ENCODE results near the gene ABCC9. TPM values are rescaled to one million over a fixed set of nuclear protein-coding genes. Genes with fewer than 3 reads are reported as not detected.

Gene ABCC9
- 10 to 100 TPM in 2 of 3 donors, 1 to 10 TPM in 1; 2.4 to 17.1 (median 11.7) TPM for polyA plus RNA-seq

DNA sequence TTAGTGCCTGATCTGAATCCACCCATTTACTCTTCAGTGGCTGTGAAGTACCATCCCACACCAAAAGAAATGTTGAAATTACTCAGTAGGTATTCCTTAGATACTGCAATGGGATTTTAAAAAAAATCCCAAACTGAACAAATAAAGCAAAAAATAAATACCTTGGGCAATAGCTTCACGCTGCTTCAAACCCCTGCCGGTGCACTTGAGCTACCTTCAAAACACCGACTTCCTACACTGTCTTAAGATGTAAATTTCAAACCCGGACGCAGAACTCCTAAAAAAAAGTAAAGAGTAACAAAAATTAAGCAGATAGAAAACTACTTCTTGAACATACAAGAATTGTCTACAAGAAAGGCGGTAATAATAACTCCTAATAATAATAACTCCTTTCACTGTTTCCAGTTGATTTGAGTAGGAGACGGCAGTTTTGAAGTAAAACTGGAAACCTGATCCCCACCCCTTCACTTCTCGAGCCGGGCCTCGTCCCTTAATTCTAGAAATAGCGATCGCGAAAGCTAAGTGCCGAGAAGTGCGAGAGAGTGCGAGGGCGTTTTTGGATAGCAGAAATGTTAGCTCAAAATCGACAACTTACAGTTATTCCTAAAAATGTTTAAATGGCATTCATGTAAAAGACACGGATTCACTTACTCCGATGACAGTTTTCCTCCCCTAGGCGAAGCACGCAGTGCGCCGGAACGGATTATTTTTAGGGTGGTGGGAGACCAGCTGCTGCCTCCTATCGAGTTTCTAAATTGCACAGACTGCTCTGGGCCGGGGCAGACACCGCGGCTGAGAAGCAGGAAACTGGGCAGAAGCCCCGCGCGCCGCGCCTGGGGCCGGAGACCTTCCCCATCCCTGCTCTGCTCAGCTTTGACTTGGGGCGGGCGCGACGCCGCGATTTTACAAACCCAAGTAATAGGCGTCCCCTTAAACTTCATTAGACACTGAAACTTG lies at the start of gene ABCC9:
Gene ABCC9, minus strand, starts transcription at position 878 of the 957 bp plus-strand sequence. CDS start 4,752 bp downstream, outside the sequence.
- no peak within 1 kb of the TSS for H3K27ac ChIP-seq (ENCODE audit: low read depth, low read length)
- 2 to 4% (median 3%) methylated on average over 42 of the region's 42 CpGs for WGBS, 3 donors

DNA sequence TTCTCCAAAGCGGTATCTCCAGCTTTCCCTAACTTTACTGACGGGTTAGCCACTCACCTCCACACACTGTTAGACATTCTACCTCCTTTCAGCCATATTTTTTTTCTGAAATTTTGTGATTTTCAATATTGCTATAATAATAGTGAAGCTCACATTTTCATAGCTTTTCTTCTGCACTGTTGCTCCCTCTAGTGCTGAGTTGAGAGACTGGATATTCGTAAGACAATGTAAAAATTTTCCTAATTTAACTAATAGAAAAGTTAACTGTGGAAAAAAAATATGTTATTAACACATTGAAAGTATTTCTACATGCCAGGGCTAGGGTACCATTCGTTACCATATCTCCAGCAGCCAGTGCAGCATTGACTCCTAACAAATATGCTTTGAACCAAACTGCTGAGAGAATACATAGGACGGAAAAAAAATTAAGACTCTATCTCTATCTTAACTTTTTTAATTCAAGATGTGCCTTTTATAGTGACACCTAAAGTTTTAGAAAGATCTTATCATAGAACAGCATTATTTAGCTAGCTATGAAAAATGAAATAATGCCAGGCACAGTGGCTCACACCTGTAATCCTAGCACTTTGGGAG lies 48.7 kb upstream of the ABCC9 start:
- WGBS, 3 donors, result 46 to 57% (median 50%) methylated on average over 5 of the region's 5 CpGs
- no peak overlapping the region for H3K27ac ChIP-seq (ENCODE audit: low read depth, low read length)

DNA sequence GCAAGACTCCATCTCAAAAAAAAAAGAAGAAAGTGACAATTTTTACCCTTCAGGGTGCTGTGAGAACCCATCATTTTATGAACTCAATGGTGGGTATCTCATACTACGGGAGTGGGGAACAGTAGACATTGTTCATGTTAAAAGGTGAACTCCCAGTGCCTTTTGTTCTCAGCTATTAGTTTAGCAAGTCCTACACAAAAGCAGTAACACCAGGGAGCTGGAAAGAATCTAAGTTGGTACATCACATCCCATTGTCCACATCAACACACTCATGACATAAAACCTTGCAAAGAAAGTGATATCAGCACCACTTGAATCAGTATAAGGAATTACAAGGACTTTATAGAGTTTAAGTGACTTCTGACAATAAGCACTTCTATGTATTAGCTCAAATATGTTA lies 47.4 kb upstream of the ABCC9 start:
- no peak overlapping the region for H3K27ac ChIP-seq (ENCODE audit: low read depth, low read length)
- WGBS, 3 donors, result 85 to 93% (median 92%) methylated on average over 1 of the region's 1 CpG

DNA sequence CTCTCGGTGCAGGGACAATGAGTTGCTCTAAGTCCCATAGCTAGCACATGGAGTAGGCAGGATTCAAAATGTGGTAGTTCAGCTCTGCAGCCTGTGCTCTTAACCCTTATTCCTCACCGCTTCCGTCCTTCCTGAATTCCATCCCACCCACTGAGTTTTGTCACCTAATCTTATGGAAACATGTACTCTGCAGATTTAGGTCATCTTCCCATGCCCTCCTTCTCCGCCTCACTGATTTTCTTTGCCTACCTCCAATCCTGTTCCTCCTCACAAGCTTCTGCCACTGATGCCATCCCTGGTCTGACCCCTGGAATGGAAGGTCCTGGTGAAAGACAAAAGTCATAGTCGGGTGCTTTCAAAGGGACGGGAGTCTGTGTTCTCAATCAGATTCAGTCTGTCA lies 46.5 kb upstream of the ABCC9 start:
- WGBS, 3 donors, result 90 to 92% (median 90%) methylated on average over 6 of the region's 6 CpGs
- H3K27ac ChIP-seq (ENCODE audit: low read depth, low read length), result no peak overlapping the region

DNA sequence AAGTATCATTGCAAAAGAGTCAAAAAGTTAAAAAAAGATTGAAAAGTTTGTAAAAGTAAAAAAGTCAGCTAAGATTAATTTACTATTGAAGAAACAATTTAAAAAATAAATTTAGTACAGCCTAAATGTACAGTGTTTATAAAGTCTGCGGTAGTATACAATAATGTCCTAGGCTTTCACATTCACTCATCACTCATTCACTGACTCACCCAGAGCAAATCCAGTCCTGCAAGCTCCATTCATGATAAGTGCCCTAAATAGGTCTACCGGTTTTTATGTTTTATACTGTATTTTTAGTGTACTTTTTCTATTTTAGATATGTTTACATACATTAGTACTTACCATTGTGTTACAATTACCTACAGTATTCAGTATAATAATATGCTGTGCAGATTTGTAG lies 43.9 kb upstream of the ABCC9 start:
- 89 to 93% (median 92%) methylated on average over 2 of the region's 2 CpGs for WGBS, 3 donors
- H3K27ac ChIP-seq (ENCODE audit: low read depth, low read length), result no peak overlapping the region

DNA sequence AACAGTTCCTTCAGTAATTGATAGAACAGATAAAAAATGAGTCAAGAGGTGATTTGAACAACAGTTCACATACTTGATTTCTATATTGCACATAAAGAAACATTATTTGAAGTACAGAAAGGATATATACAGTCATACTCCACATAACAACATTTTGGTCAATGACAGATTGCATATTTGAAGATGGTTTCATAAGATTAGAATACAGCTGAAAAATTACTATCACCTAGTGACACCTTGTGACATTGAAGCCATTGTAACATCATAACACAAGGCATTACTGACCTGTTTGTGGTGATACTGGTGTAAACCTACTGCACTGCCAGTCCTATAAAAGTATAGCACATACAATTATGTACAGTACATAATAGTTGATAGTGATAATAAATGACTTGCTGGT lies 43.1 kb upstream of the ABCC9 start:
- no peak overlapping the region for H3K27ac ChIP-seq (ENCODE audit: low read depth, low read length)

DNA sequence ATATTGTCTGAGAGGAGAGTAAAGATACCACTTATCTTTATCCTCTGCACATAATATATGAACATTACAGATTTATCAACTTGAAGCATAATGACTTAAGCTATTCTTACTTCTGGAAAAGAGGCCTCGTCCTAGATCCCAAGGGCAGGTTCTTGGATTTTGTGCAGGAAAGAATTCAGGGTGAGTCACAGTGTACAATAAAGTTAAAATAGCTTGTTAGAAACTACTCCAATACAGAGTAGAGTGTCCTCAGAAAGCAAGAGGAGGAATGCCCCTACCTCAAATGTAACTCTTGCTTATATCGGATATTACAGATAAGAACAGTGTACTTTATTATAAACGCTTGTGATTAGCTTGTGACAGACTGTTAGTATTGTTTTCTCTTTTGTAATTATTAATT lies 41.9 kb upstream of the ABCC9 start:
- WGBS, 3 donors, result 57 to 80% (median 75%) methylated on average over 3 of the region's 3 CpGs

DNA sequence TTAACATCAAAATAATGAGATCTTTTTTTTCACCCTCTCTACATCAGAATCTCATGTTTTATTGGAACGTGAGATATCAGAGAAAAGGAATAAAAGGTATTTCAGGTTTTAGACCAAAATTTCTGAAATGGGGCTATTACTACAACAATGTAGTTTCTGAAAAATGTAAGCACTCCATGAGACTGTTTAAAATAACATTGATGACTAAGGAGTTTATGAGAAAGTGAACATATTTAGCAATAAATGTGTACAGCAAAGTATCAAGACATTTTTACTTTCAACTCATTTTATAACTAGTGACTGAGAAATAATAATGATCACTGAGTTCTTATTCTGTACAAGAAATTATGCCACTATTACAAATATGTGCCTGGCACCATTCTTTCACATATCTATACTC lies 39.3 kb upstream of the ABCC9 start:
- WGBS, 3 donors, result 87 to 95% (median 89%) methylated on average over 1 of the region's 1 CpG
- H3K27ac ChIP-seq (ENCODE audit: low read depth, low read length), result no peak overlapping the region

More for the DNA sequence above, 41.9 kb upstream of the ABCC9 start:
- no peak overlapping the region for H3K27ac ChIP-seq (ENCODE audit: low read depth, low read length)

DNA sequence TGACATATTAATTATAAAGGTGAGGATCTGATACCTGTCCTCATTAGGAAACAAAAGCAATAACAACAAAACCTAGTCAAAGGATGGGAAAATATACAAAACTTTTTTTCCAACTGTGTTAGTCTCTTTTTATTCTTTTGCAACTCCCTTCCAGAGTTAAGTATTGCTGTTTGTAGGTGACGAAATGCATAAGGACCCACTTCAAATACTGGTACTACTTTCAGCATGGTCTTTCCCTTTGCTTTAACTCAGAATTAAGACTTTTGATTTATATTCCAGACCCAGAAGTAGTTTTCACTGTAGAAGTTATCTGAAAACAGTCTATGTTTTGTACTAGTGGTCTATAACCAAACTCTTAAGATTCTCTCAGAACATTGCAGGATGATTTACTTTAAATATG lies 34.1 kb upstream of the ABCC9 start:
- 83 to 89% (median 89%) methylated on average over 1 of the region's 1 CpG for WGBS, 3 donors

DNA sequence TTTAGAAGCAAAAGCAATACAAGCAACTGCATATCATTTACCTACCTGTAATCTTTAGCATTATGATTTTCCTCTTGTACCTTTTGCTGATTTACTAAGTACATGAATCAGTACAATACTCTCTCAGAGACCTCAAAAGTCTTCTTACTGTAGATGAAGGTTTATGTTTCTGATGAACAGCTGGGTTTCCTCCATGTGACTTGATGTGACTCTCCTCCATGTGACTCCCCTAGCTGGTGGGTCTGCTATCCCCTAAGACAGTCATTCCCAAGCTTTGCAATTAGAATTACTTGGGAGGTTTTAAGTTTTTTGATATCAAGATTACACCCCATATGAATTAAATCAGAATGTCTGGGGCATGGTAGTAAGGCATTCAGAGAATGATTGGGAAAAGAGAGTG lies 32.0 kb upstream of the ABCC9 start:
- H3K27ac ChIP-seq (ENCODE audit: low read depth, low read length), result no peak overlapping the region

More for the DNA sequence above, 34.1 kb upstream of the ABCC9 start:
- no peak overlapping the region for H3K27ac ChIP-seq (ENCODE audit: low read depth, low read length)

DNA sequence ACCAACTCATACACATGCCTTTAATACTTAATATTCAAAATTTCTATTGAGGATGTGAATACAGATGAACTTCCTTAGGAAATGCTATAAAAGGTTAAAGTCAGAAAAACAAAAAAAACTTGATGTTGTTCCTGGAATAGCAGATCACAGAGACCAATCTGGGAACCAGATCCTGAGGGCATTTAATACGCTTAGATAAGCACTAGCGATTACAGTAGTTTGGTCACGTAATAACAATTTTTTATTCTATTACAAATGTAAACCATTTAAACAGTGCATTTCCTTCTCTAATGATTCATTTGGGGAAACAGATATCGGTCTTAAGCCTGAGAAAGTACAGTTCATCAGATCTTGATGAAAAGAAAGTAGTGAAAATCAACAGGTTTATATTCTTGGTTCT lies 30.8 kb upstream of the ABCC9 start:
- WGBS, 3 donors, result 69 to 85% (median 76%) methylated on average over 4 of the region's 4 CpGs
- H3K27ac ChIP-seq (ENCODE audit: low read depth, low read length), result no peak overlapping the region

DNA sequence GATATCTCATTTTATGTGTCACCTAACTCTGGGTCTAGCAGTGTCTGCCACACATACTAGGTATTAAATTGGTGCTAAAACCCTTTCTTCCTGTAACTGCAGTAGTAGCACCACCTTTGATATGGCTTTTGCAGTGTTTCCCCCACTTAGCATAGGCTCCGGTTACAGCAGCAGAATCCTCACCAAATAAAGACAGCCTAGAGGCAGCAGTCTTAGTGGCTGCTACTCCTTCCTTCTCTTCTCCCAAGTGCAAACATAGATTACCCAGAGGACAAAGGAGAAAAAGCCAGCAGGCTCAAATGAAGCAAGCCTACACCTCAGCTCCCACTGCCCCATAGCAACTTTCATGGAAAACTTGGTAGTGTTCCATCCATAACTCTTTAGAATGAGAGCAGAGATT lies 30.1 kb upstream of the ABCC9 start:
- WGBS, 3 donors, result 33 to 50% (median 34%) methylated on average over 1 of the region's 1 CpG

DNA sequence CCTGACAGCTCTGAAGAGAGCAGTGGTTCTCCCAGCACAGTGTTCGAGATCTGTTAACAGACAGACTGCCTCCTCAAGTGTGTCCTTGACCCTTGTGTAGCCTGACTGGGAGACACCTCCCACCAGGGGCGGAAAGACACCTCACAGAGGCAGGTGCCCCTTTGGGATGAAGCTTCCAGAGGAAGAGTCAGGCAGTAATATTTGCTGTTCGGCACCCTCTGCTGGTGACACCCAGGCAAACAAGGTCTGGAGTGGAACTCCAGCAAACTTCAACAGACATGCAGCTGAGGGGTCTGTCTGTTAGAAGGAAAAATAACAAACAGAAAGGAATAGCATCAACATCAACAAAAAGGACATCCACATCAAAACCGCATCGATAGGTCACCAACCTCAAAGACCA lies 21.6 kb upstream of the ABCC9 start:
- no peak overlapping the region for H3K27ac ChIP-seq (ENCODE audit: low read depth, low read length)
- WGBS, 3 donors, result 88 to 95% (median 92%) methylated on average over 5 of the region's 5 CpGs

More for the DNA sequence above, 30.1 kb upstream of the ABCC9 start:
- no peak overlapping the region for H3K27ac ChIP-seq (ENCODE audit: low read depth, low read length)

DNA sequence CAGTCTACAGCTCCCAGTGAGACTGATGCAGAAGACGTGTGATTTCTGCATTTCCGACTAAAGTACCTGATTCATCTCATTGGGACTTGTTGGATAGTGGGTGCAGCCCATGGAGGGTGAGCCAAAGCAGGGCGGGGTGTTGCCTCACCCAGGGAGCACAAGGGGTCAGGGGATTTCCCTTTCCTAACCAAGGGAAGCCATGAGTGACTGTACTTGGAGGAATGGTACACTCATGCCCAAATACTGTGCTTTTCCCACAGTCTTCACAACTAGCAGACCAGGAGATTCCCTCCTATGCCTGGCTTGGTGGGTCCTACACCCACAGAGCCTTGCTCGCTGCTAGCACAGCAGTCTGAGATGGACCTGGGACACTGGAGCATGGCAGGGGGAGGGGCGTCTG lies 21.0 kb upstream of the ABCC9 start:
- no peak overlapping the region for H3K27ac ChIP-seq (ENCODE audit: low read depth, low read length)
- WGBS, 3 donors, result 89% methylated on average over 5 of the region's 5 CpGs

DNA sequence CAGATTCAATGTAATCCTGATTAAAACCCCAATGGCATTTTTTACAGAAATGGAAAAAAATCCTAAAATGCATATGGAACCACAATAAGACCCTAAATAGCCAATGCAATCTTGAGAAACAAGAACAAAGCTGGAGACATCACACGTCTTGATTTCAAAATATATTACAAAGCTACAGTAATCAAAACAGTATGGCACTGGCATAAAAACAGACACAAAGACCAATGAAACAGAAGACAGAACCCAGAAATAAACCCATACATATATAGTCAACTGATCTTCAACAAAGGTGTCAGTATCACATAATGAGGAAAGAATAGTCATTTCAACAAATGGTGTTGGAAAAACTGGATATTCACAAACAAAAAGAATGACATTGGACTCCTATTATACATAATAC lies 9.4 kb upstream of the ABCC9 start:
- 84 to 88% (median 86%) methylated on average over 1 of the region's 1 CpG for WGBS, 3 donors
- H3K27ac ChIP-seq (ENCODE audit: low read depth, low read length), result no peak overlapping the region

DNA sequence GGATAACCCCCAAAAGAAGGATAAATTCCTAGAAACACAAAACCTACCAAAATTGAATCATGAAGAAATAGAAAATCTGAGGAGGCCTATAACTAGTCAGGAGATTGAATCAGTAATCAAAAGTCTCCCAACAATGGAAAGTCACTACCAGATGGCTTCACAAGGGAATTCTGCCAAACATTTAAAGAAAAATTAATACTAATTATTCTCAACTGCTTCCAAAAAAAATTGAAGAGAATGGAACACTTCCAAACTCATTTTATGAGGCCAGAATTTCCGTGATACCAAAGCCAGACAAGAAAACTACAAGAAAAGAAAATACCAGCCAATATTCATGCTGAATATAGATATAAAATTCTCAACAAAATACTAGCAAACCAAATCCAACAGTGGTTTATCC lies 7.8 kb upstream of the ABCC9 start:
- no peak overlapping the region for H3K27ac ChIP-seq (ENCODE audit: low read depth, low read length)
- WGBS, 3 donors, result 49 to 70% (median 60%) methylated on average over 1 of the region's 1 CpG

DNA sequence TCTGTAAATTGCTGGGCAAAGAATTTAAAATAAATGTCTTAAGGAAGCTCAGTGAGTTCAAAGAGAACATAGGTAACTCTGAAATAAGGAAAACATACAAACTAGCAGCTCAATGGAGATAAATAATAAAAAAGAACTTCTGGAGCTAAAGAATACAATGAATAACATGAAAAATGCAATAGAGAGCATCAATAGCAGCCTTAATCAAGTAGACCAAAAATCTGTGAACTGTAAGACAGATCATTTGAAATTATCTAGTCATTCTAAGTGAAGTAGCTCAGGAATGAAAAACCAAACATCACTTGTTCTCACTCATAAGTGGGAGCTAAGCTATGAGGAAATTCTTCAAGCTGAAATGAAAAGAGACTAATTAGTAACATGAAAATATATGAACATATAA lies 5.8 kb upstream of the ABCC9 start:
- H3K27ac ChIP-seq (ENCODE audit: low read depth, low read length), result no peak overlapping the region

DNA sequence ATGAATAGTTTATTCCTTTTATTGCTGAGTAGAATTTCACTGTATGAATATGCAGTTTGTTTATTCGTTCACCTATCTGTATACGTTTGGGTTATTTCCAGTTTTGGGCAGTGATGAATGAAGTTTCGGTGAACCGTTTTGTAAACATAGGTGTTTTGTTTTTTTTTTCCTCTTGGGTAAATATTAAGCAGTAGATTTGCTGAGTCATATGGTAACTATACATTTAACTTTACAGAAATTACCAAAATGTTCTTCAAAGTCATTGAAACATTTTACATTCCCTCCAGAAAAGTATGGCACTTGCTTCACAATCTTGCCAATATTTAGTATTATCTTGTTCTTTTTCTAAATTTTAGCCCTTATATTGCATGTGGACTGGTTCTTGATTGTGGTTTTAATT lies 3.8 kb upstream of the ABCC9 start:
- WGBS, 3 donors, result 81 to 90% (median 88%) methylated on average over 4 of the region's 4 CpGs
- no peak overlapping the region for H3K27ac ChIP-seq (ENCODE audit: low read depth, low read length)

DNA sequence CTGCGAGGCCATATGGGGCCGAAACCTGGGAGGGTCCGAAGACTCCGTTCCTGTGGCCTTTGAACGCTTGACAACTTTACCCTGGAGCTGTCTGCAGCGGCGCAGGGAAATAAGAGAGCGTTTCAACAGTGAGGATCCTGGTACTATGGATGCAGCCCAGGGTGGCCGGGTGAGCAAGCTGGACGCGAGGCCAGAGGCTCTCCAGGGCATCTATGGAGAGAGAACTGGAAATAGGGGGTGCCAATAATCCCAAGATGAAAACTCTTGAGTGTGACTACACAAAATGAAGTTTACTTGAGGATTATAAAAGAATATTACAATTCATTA lies 1.1 kb upstream of the ABCC9 start:
- WGBS, 3 donors, result 26 to 40% (median 36%) methylated on average over 11 of the region's 11 CpGs
- no peak overlapping the region for H3K27ac ChIP-seq (ENCODE audit: low read depth, low read length)
